SH-SY5Y (cell line): ENCODE data around the gene AAGAB.

Experiments used
- GATA2 ChIP-seq: IDR thresholded peaks from 2 replicates; pipeline ENCODE4 v1.6.1; 2011; ENCODE audit warnings: mild to moderate bottlenecking, low read depth, low read length
- GATA3 ChIP-seq: IDR thresholded peaks from 2 replicates; pipeline ENCODE4 v1.6.1; 2011; ENCODE audit warnings: low read depth, mild to moderate bottlenecking, low read length, moderate library complexity

DNA sequence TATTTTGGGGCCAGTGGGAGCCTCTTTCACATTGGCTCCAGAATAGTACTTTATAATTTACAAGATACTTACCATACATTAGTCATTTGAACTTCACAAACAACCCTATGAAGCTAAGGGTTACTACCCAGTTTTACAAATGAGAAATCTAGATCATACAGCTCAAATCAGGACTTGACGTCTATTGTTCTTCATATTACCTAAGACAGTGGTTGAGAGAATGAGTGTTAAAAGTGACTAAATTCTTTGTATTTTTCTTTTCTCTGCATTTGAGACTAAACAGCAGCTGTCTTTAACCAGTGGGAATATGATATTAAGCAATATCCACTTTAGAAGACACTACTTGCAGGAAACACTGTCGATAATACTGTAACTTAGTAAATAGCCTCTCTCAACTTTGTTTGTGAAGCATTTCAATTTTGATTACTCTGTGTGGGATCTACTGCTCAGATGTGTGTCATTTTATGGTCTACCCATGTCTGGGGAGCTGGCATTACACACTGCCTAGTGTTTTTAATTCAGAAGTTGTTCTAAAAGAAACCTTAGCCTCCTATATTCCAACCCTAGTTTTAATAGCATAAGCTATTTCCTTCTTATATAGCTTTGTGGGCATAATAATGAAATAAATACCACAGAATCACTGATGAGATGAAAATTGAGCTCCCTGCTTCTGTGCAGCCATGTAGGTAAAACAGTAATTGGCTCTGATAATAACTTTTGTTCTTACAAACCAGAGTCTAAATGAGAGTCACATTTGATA lies 46.0 kb upstream of the AAGAB start:
- TF ChIP-seq GATA2, result no peak
- TF ChIP-seq GATA3, result no peak
